ENCODE data around the gene PTK7. TPM values are rescaled to one million over a fixed set of nuclear protein-coding genes. Genes with fewer than 3 reads are reported as not detected.

The PTK7 gene
- total and polyA plus RNA-seq, 2 donors (not counting 3 experiments of a cell fraction or from before 2014, with no cell fraction given): 41.9 to 65.6 TPM

DNA sequence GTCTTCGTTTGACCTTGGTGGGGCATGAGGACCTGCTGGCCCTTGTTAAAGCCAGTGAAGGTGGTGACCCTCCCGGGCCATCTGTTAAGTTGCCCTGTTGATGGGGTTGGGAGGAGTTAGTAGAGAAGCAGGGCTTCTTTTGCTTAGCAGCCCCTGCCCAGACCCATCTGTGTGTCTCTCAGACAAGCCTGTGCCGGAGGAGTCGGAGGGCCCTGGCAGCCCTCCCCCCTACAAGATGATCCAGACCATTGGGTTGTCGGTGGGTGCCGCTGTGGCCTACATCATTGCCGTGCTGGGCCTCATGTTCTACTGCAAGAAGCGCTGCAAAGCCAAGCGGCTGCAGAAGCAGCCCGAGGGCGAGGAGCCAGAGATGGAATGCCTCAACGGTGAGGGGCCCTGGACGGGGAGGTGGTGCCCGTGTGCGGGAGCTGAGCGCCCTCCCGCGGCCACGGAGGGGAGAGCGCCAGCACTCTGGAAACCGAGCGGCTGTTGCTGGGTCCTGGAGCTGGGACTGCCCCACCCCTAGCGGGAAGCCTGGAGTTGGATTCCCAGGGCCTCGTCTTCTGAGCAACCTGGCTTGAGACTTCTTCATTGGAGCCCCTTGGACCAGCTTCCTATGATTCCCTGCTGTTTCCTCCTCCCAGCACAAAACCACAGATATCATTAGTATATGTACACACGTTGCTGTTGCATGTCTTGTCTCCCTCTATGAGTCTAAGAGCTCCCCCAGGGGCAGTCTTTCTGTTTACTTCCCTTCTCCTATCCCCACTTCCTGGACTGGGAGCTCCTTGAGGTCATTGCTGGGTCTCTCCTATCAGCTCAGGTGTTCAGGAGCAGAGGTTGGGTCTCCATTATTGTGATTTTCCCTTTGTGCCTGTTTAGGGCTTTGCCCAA, 67.4 kb downstream of the PTK7 start:
- Histone ChIP-seq H2AFZ (ENCODE audit: low read depth, low read length) (peak overlapping the region; percentile 55), H3K36me3 (ENCODE audit: control insufficient read depth in 2 of 2, extremely low read depth in 1 of 2, insufficient read depth in 2 of 2, low read length in 2 of 2) (no peaks in the 10 kb centered on the region), H4K20me1 (replicated peaks; ENCODE audit: control insufficient read depth, extremely low read depth, insufficient read depth, low read length) (no peaks in the 10 kb centered on the region), H3K4me2 (ENCODE audit: insufficient read depth, low read length) (no peak overlapping the region), H3K79me2 (ENCODE audit: control insufficient read depth, insufficient read depth, low read length) (no peaks in the 10 kb centered on the region), H3K4me1 (ENCODE audit: control insufficient read depth, extremely low read depth, insufficient read depth, low read length) (no peaks in the 10 kb centered on the region), H3K9ac (replicated peaks; ENCODE audit: extremely low read depth, insufficient read depth, low read length) (no peak overlapping the region), H3K4me3 (replicated peaks in 1 of 3; ENCODE audit: insufficient read depth in 1 of 3, low read depth in 1 of 3, low read length in 3 of 3) (no peak overlapping the region), H3K27ac (ENCODE audit: insufficient read depth, low read depth, low read length) (no peak overlapping the region), H3K27me3 (ENCODE audit: control insufficient read depth in 2 of 2, insufficient read depth in 2 of 2, low read length in 2 of 2) (no peaks in the 10 kb centered on the region), H3K9me1 (replicated peaks; ENCODE audit: control insufficient read depth, extremely low read depth, insufficient read depth, low read length) (no peaks in the 10 kb centered on the region), H3K9me3 (replicated peaks; ENCODE audit: control insufficient read depth, insufficient read depth, low read length) (no peaks in the 10 kb centered on the region)
- DNase-seq (ENCODE audit: low read depth, low spot score) (peak; percentile 84), FAIRE-seq (peak; percentile 90)
- no TSS peak for BruUV-seq (replicated peaks)
- CTCF ChIA-PET: interaction anchor here (0.6 to 3.1 kb wide), 67 partner anchors 9 to 375 kb away, joined by 3 to 55 read pairs (median 5); partner anchors contain the start of genes CUL7, DNPH1, GNMT and KLC4
- intact Hi-C loops (cut with micrococcal nuclease) (loop anchor here (1.0 to 5.0 kb wide), 6 partner anchors 73 to 482 kb away; partner anchors contain the start of genes KLC4 and MRPL2), dilution Hi-C loops (cut with MboI; ENCODE audit: extremely low pct_ligation_motif_present, low sequenced_read_pairs) (no loop called here)
- POLR2A ChIA-PET: interaction anchor here (0.5 to 0.9 kb wide), 5 partner anchors 73 to 342 kb away, joined by 3 to 8 read pairs (median 4); partner anchors contain the start of genes CUL7, KLC4 and MRPL2
- TF ChIP-seq, protein P1, sequence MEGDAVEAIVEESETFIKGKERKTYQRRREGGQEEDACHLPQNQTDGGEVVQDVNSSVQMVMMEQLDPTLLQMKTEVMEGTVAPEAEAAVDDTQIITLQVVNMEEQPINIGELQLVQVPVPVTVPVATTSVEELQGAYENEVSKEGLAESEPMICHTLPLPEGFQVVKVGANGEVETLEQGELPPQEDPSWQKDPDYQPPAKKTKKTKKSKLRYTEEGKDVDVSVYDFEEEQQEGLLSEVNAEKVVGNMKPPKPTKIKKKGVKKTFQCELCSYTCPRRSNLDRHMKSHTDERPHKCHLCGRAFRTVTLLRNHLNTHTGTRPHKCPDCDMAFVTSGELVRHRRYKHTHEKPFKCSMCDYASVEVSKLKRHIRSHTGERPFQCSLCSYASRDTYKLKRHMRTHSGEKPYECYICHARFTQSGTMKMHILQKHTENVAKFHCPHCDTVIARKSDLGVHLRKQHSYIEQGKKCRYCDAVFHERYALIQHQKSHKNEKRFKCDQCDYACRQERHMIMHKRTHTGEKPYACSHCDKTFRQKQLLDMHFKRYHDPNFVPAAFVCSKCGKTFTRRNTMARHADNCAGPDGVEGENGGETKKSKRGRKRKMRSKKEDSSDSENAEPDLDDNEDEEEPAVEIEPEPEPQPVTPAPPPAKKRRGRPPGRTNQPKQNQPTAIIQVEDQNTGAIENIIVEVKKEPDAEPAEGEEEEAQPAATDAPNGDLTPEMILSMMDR (IDR thresholded peaks at IDR 0.05; ENCODE audit: extremely low read depth in 1 of 2, insufficient read depth in 1 of 2, low read depth in 1 of 2, low read length in 2 of 2): peak; percentile 98 to 100
- TF ChIP-seq, protein P2, sequence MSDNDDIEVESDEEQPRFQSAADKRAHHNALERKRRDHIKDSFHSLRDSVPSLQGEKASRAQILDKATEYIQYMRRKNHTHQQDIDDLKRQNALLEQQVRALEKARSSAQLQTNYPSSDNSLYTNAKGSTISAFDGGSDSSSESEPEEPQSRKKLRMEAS (IDR thresholded peaks at IDR 0.05; ENCODE audit: insufficient read depth, insufficient read length): no peak
- peak; percentile 42 for TF ChIP-seq POLR2AphosphoS5 (IDR thresholded peaks at IDR 0.05; ENCODE audit: insufficient read depth, low read depth, low read length)
